Glomerular visceral epithelial cell (primary cell): ENCODE results near the gene NRCAM.

Experiments used
- DNase-seq: peaks from one replicate; pipeline ENCODE4 v3.0.0-alpha.2; 2016; ENCODE audit errors: extremely low spot score

NRCAM gene

DNA sequence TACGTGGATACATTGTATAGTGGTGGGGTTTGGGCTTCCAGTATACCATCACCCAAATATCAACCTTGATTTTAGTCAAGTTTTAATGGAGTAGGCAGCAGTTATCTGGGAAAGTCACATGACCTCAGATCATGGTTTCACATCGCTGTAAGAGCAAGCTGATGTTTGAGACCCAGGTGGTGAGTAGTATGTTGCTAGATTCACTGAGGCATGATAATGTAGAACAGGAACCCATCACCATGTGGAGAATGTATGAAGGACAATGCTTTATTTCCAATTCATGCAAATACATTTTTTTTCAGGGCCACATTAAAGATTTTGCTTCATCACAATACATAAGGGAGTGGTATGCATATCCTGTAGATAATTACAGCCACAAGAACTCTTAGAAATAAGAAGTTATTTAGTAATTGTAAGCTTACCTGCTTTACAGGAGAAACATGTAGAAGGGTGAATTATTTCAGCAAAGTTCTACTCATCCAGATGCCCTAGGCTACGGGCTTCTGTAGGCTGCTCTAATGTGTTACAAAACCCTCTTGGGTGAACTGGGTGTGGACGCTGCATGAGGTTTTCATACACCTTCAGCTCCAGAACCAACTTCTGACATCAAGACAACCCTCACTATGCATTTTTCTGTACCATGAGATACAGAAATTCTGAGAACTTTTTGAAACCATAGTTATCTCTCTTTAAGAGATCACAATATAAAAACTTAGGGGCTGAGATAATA lies 298.5 kb downstream of the NRCAM start:
- no peak for DNase-seq

- DNase-seq = no peak
Observed at GRCh38 chr7:108156897-108157605, 299.2 kb downstream of the NRCAM start.

- DNase-seq = no peak
Observed at GRCh38 chr7:108152198-108152597, 304.0 kb downstream of the NRCAM start.

- DNase-seq = no peak
Observed at GRCh38 chr7:108149908-108150307, 306.3 kb downstream of the NRCAM start.

DNA sequence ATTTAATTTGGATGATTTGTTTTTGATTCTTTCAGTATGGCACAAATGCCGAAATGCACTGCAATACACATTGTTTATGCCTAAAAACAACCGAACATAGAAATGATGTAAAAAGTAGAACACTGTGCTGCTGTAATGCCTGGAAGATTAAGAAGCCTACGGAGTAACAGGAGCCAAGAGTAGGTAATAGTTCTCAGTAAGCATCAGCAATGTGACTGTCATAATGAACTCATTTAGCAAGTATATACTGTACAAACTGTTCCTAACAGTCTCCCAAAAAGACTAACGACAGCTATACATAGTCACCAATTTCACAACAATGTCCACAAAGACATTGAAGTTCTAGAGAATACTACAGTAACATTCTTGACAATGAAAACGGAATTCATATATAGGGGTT lies 307.1 kb downstream of the NRCAM start:
- no peak for DNase-seq

GRCh38 chr7:108147031-108147563 lies 309.1 kb downstream of the NRCAM start:
- DNase-seq = no peak

GRCh38 chr7:108146070-108146842 lies 310.0 kb downstream of the NRCAM start:
- peak; percentile 71 for DNase-seq

DNA sequence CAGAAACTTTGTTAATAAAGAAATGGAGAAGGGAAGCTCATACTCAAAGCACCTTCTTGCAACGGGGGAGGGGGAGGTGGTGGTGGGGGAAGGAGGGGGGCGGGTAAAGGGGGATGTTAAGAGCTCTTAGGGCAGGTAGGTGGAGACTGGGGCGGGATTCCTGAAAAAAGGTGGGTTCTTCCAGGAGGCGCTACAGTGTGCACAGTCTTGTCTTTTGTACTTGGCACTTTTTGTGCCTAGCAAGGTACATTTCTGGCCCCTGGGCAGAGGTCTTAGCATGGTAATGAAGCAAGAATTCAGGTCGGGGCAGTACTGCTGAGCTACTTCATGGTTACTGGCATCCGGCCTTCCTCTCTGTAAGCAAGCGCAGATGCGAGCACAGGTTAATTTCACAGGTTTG lies 310.8 kb downstream of the NRCAM start:
- DNase-seq = no peak

GRCh38 chr7:108144931-108145330 lies 311.3 kb downstream of the NRCAM start:
- no peak for DNase-seq

DNA sequence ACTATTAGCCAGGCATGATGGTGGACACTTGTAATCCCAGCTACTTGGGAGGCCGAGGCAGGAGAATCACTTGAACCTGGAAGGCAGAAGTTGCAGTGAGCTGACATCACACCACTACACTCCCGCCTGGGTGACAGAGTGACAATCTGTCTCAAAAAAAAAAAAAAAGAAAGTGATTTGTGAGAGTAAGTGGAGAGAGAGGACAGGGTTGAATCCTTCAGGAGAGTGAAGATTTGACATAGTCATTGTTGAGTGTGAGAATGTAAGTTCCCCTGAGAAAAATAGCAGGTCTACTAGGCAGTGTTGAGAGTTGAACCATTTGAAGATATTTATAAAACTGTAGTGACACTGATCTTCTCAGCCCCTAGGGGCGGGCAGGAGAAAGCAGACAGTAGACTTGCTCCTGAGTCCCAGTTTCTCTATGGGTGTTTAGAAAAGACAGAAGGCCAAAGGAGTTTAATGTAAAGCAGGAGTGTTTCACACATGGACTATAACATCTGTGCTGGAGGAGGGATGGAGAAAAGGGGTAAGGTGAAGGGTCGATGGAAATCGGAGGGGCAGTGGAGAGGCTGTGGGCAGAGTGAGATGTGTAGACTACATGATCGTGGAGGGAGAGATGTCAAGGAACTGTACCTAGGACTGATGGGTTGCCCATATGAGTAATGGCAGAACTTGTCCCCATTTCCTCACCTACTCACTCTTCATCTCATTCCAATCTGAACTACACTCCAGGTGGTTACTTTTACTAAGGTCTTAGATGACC lies 312.4 kb downstream of the NRCAM start:
- DNase-seq = no peak

GRCh38 chr7:108142675-108143259 lies 313.5 kb downstream of the NRCAM start:
- no peak for DNase-seq

DNA sequence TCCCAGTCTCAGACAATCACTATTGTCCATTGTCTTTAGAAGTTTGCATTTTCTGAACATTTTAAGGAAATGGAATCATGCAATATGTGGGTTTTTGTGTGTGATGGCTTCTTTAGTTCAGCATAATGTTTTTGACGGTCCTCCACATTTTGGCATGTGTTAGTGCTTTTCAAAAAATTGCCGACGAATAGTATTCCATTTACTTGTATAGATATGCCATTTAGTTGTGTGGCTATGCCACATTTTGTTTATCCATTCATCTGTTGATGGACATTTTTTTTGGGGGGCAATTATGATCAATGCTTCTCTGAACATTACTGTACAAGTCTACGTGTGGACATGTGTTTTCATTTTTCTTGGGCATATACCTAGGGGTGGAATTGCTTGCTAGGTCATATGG lies 314.1 kb downstream of the NRCAM start:
- DNase-seq = no peak

- no peak for DNase-seq
Observed at GRCh38 chr7:108140671-108141070, 315.6 kb downstream of the NRCAM start.

DNA sequence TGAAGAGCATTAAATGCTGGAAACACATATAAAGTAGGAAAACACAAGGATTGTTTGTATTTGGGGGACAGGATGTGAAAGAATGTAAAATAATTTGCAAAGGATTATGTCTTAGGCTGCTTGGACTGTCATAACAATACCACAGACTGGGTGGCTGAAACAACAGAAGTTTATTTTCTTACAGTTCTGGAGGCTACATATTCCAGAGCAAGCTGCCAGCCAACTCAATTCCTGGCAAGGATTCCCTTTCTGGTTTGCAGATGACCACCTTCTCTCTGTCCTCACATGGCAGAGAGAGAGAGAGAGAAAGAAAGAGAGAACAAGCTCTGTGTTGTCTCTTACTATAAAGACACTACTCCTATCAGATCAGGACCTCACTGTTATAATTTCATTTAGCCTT lies 317.3 kb downstream of the NRCAM start:
- no peak for DNase-seq

DNA sequence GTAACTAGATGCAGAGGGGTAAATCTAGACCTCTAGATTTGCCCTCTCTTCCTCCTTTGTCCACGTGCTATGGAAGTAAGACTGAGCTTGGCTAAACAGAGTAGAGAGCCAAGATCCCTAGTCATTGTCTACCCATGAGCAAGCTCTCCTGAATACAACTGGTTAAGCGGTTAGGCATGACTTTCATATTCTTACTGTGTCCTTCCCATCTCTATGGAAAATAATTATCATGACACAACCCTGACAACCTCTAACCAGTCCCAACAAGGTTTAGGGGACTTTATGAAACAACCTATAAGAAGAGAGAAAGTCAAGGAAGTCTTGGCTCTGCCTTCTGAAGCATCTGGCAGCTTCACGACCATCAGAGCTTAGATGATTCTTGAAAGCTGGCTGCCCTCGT lies 318.2 kb downstream of the NRCAM start:
- no peak for DNase-seq

GRCh38 chr7:108137040-108137439 lies 319.2 kb downstream of the NRCAM start:
- no peak for DNase-seq

GRCh38 chr7:108136191-108136688 lies 320.0 kb downstream of the NRCAM start:
- no peak for DNase-seq

GRCh38 chr7:108135446-108136190 lies 320.6 kb downstream of the NRCAM start:
- no peak for DNase-seq

DNA sequence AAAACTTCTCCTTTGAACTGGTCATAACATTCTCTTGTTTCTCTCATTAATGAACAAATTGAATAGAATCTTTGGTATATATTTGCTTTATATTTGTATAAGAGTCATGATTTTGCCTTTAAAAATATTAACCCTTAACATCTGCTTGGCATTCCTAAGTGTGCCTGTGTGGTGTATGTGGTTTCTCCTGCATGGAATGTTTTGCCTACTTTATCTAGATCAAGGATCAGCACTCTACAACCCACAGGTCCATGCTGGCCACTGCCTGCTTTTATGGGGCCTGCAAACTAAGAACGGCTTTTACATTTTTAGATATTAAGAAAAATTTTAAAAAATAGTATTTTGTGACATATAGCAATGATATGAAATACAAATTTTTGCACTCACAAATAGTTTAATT lies 321.8 kb downstream of the NRCAM start:
- no peak for DNase-seq

- peak; percentile 25 for DNase-seq
Observed at GRCh38 chr7:108132551-108133265, 323.5 kb downstream of the NRCAM start.
